Choroid plexus epithelial cell (primary cell): ENCODE data around the gene POU2F3.
A peak's percentile ranks its signal among the peaks of the same experiment; 100 is the strongest.

Experiments
- DNase-seq: peaks from one replicate; pipeline ENCODE4 v3.0.0-alpha.2; 2010; ENCODE audit warnings: low read depth
- H3K4me3 ChIP-seq: 2 replicates; pipeline ENCODE4 v1.5.1; 2011; ENCODE audit warnings: low read depth, mild to moderate bottlenecking, control low read depth, low read length, moderate library complexity
- TF ChIP-seq, protein P1 (sequence below): conservative IDR thresholded peaks from 2 replicates; pipeline ENCODE4 v1.5.1; 2011; ENCODE audit warnings: low read depth, mild to moderate bottlenecking, control low read depth, inconsistent platforms, low read length, moderate library complexity

The POU2F3 gene

DNA sequence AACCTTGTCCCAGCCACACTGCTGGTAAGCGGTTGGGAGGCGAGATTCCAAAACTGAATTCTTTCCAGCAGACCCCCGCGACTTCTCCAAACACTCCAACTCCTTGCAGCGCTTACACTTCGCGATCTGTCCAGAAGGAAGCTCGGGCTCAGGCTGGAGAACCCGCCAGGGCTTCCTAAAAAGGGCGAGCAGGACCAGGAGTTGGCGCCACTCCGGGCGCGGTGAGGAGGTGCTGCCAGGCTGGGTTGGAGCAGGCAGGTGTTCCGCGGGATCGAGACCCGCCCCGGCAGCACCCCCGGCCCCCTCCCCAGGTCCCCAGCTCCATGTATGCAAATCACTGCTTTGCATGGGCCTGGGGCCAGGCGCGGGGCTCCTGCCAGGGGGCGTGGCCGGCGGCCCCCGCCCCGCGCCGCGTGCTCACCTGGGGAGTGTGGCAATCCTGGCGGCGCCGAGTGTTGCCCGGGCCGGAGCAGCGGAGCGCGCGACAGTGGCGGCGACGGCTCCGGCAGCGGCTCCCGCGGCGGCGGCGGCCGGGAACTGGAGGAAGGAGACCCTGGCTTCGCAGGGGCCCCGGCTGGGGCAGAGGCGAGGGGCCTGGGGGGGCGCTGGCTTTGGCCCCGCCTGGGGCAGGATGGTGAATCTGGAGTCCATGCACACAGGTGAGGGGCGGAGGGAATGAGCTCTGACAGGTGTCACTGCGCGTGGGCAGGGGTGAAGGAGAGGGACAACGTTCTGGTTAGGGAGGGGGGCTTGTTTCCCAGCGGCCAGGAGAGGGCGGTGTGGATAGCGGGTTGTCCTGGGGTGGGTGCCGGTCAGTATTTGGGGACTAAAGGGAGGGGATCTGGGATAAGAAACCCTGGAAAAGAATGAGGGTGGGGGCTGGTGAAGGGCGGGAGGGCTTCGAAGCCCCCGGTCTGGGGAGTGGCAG, at the start of gene POU2F3:
Gene POU2F3, plus strand, starts transcription at position 428 of the 928 bp plus-strand sequence. Its CDS starts 204 bp downstream, at position 632.
- DNase-seq: no peak
- no peak within 1 kb of the TSS for H3K4me3 ChIP-seq
- TF ChIP-seq, protein P1, sequence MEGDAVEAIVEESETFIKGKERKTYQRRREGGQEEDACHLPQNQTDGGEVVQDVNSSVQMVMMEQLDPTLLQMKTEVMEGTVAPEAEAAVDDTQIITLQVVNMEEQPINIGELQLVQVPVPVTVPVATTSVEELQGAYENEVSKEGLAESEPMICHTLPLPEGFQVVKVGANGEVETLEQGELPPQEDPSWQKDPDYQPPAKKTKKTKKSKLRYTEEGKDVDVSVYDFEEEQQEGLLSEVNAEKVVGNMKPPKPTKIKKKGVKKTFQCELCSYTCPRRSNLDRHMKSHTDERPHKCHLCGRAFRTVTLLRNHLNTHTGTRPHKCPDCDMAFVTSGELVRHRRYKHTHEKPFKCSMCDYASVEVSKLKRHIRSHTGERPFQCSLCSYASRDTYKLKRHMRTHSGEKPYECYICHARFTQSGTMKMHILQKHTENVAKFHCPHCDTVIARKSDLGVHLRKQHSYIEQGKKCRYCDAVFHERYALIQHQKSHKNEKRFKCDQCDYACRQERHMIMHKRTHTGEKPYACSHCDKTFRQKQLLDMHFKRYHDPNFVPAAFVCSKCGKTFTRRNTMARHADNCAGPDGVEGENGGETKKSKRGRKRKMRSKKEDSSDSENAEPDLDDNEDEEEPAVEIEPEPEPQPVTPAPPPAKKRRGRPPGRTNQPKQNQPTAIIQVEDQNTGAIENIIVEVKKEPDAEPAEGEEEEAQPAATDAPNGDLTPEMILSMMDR: peak; percentile 37

DNA sequence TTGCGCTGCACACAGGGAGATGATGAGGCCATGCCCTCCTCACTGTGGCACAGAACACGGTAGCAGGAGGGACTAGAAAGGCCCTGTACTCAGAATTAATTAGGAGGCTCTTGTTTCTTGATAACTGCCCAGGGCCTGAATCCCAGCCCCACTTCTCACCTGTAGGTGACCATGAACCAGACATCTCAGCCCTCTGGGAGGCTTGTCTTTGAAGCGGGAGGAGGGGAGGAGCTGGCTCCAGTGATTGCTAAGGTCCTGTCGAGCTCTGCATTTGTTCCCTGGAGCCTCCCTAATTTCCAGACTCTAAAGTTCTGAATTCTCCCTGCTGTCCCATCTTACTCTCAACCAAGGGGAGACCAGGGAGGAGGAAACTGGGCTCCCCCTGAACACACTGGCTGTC, 48.9 kb upstream of the POU2F3 start:
- no peak overlapping the region for H3K4me3 ChIP-seq
- TF ChIP-seq, protein P1: no peak
- no peak for DNase-seq

DNA sequence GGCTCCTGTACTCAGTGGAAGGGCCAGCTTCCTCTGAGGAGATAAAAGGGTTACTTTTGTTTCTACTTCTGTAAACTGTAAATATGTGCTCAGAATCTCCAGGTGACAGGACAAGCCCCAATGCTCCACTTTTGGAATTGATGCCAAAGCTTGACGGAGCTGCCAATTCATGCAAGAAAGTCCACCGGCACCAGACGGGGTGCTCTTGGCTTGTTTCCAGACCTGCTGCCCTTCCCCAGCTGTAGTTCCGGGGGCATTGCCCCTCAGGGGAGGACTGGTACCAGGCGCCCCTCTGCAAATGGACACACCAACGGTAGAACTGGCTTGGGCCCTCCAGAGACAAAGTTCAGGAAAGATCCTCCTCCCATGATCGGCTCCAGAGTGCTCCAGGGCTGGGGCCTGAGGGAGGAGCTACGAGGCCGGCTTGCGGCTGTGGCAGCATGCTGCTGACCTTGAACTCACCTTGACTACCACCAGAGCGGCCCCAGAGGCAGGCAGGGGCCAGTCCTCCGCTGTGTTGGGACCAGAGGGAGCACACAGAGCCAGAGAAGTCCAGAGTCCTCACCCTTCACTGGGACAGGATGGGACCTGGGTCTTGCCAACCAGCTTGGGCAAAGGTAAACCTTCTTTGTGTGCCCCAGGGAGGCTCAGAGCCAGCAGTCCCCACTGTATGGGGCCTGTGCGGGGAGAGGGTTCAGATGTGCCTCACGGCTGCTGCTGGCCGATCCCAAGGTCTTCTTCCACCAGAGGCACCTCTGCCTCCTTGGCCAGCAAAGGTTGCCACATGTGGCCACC, 46.9 kb upstream of the POU2F3 start:
- DNase-seq: no peak
- H3K4me3 ChIP-seq: no peak overlapping the region
- TF ChIP-seq, protein P1: no peak

DNA sequence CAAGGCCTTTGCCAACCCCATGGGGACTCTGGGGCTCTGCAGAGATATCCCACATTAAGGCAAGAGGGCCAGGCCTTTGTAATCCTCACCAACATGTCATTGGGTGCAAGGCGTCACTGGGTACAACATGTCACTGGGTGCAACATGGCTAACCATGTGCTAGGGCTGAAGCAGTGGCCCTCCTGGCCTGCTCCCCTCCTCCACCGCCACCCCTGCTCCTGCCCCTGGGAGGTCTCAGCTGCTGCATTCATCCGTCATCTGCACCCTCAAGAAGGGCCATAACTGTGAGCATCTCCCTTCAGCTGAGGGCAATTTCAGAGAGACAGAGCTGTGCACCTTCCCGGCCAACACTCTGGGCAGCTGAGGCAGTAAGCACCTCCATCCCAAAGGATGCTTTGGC, 45.8 kb upstream of the POU2F3 start:
- no peak overlapping the region for H3K4me3 ChIP-seq
- TF ChIP-seq, protein P1: no peak
- DNase-seq: no peak

DNA sequence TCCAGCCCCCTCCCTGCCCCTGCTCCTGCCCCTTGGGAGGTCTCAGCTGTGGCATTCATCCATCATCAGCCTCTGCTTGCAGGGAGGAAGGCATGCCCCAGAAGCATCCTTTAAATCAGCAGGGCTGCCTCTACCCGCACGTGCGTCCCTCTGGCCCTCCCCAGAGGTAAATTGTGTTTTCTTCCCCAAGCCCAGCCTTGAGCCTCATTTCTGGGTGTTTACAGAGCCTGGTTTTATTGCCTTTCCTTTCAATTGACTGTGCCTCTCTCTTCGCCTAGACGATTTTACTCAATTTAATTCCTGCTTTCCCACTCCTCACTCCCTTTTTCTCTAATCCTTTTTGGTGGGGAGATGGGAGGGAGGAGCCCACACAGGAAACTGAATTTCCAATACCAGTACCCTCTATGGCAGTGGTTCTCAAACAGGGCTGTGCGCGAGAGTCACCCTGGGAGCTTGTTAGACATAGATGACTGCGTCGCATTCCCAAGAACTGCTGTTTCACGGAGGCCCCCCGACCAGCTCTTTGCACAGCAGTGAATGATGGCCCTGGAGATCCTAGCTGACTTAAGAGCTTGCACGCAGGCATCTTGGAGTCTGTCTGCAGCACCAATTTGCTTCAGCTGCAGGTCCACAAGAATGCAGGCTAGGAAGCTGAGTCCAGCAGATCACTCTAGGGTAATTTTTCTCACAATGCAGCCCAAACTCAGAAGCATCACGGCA, 44.2 kb upstream of the POU2F3 start:
- no peak for DNase-seq
- no peak overlapping the region for H3K4me3 ChIP-seq
- TF ChIP-seq, protein P1: no peak

DNA sequence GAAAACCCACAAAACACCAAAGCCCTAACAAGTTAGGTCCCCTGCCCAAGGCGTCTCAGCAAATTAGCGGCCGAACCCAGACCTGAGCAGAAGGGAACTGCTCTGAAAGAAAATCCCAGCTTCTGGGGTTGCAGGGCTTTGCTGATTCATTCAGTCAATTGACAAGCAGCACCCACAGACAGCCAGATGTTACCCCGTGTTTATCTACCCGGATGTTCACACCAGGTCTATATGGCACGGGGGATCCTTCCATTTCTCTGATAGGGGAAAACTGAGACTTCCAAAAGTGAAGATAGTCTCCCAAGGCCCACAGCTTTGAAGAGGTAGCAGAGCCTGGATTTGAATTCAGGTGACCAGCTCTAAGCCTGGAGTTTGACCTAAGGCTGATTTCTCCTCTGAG, 43.1 kb upstream of the POU2F3 start:
- TF ChIP-seq, protein P1: no peak
- no peak overlapping the region for H3K4me3 ChIP-seq
- DNase-seq: no peak
